Loucy (cell line): ENCODE data around the gene THADA.

Experiments used
- H2AFZ ChIP-seq: fragments of 200-600 bp; sonication (generic); 2 replicates; pipeline ENCODE4 v1.6.0; 2016; ENCODE audit warnings: antibody characterized with exemption, mild to moderate bottlenecking, low read length, moderate library complexity
- H3F3A ChIP-seq: fragments of 200-600 bp; 2 replicates; pipeline ENCODE4 v1.6.0; 2016; ENCODE audit warnings: antibody characterized with exemption, low read depth, mild to moderate bottlenecking
- H3K27me3 ChIP-seq: fragments of 200-600 bp; sonication (generic); 2 replicates; pipeline ENCODE4 v1.6.1; 2014; ENCODE audit warnings: low read length, mild to moderate bottlenecking; ENCODE audit not compliant: insufficient read depth, poor library complexity, severe bottlenecking
- H3K36me3 ChIP-seq: fragments of 200-600 bp; sonication (generic); 2 replicates; pipeline ENCODE4 v1.6.1; 2016; ENCODE audit warnings: low read length; ENCODE audit not compliant: insufficient read depth
- H3K4me1 ChIP-seq: fragments of 200-600 bp; sonication (generic); 2 replicates; pipeline ENCODE4 v1.5.1; 2014; ENCODE audit warnings: low read length, mild to moderate bottlenecking; ENCODE audit not compliant: insufficient read depth, poor library complexity, severe bottlenecking
- H3K4me2 ChIP-seq: fragments of 200-600 bp; sonication (generic); 2 replicates; pipeline ENCODE4 v1.6.0; 2014; ENCODE audit warnings: antibody characterized with exemption, low read length, low read depth, mild to moderate bottlenecking; ENCODE audit not compliant: poor library complexity, severe bottlenecking
- H3K4me3 ChIP-seq: fragments of 200-600 bp; sonication (generic); 2 replicates; pipeline ENCODE4 v1.5.1; 2014; ENCODE audit warnings: low read length, mild to moderate bottlenecking, mixed read lengths; ENCODE audit not compliant: poor library complexity, severe bottlenecking
- H3K79me2 ChIP-seq: fragments of 200-600 bp; sonication (generic); 2 replicates; pipeline ENCODE4 v1.6.1; 2014; ENCODE audit warnings: low read length; ENCODE audit not compliant: insufficient read depth
- H3K9ac ChIP-seq: fragments of 200-600 bp; sonication (generic); 2 replicates; pipeline ENCODE4 v1.6.0; 2014; ENCODE audit warnings: mild to moderate bottlenecking, low read depth, low read length, moderate library complexity; ENCODE audit not compliant: poor library complexity, severe bottlenecking
- H3K9me2 ChIP-seq: fragments of 200-600 bp; sonication (generic); replicated peaks from 2 replicates; pipeline ENCODE4 v1.6.1; 2016; ENCODE audit warnings: low read depth, low read length, mixed read lengths
- H3K9me3 ChIP-seq: fragments of 200-600 bp; sonication (generic); 2 replicates; pipeline ENCODE4 v1.6.1; 2014; ENCODE audit warnings: mild to moderate bottlenecking, antibody characterized with exemption, low read length, low read depth; ENCODE audit not compliant: insufficient read depth
- H4K20me1 ChIP-seq: fragments of 200-600 bp; sonication (generic); 2 replicates; pipeline ENCODE4 v1.6.0; 2014; ENCODE audit warnings: antibody characterized with exemption, low read length, mild to moderate bottlenecking; ENCODE audit not compliant: insufficient read depth, poor library complexity, severe bottlenecking
- CTCF ChIP-seq: fragments of 200-600 bp; sonication (generic); conservative IDR thresholded peaks from 2 replicates; pipeline ENCODE4 v1.5.1; 2014; ENCODE audit warnings: mild to moderate bottlenecking, antibody characterized with exemption, low read length
- EZH2phosphoT487 ChIP-seq: fragments of 200-600 bp; IDR thresholded peaks from 2 replicates; pipeline ENCODE4 v1.6.1; 2018; ENCODE audit warnings: antibody characterized with exemption, mild to moderate bottlenecking, moderate library complexity, borderline replicate concordance

Gene THADA

GRCh38 chr2:43202289-43202688, 393.5 kb downstream of the THADA start:
- H2AFZ ChIP-seq, result no peak overlapping the region
- H3K9ac ChIP-seq, result peak overlapping the region; percentile 70
- no peak overlapping the region for H3K4me3 ChIP-seq
- H4K20me1 ChIP-seq, result no peaks in the 10 kb centered on the region
- H3K27me3 ChIP-seq, result no peaks in the 10 kb centered on the region
- H3K36me3 ChIP-seq, result no peaks in the 10 kb centered on the region
- H3K4me2 ChIP-seq, result no peak overlapping the region
- H3K9me3 ChIP-seq, result no peaks in the 10 kb centered on the region
- H3K79me2 ChIP-seq, result no peaks in the 10 kb centered on the region
- H3F3A ChIP-seq, result no peaks in the 10 kb centered on the region
- no peak for TF ChIP-seq EZH2phosphoT487
- no peak for TF ChIP-seq CTCF
- H3K4me1 ChIP-seq, result peaks cover 49% of the 10 kb centered on the region
- no peaks in the 10 kb centered on the region for H3K9me2 ChIP-seq

- Histone ChIP-seq H3K4me3 (peak overlapping the region; percentile 19), H3K9ac (peak overlapping the region; percentile 70), H4K20me1 (no peaks in the 10 kb centered on the region), H3K4me1 (peaks cover 57% of the 10 kb centered on the region), H3K36me3 (no peaks in the 10 kb centered on the region), H3K4me2 (peak overlapping the region; percentile 61), H3K9me2 (no peaks in the 10 kb centered on the region), H3F3A (no peaks in the 10 kb centered on the region), H2AFZ (peak overlapping the region; percentile 22; the same call in 1 of the 2 replicates), H3K27me3 (no peaks in the 10 kb centered on the region), H3K9me3 (no peaks in the 10 kb centered on the region), H3K79me2 (no peaks in the 10 kb centered on the region)
- no peak for TF ChIP-seq EZH2phosphoT487
- TF ChIP-seq CTCF, result no peak
These were observed 394.3 kb downstream of the THADA start for GRCh38 chr2:43201497-43201896.

GRCh38 chr2:43201016-43201415, 394.8 kb downstream of the THADA start:
- no peaks in the 10 kb centered on the region for H3K79me2 ChIP-seq
- H3F3A ChIP-seq, result no peaks in the 10 kb centered on the region
- no peaks in the 10 kb centered on the region for H3K9me2 ChIP-seq
- peaks cover 59% of the 10 kb centered on the region for H3K4me1 ChIP-seq
- no peak overlapping the region for H2AFZ ChIP-seq
- no peaks in the 10 kb centered on the region for H4K20me1 ChIP-seq
- H3K4me3 ChIP-seq, result peak overlapping the region; percentile 19
- no peaks in the 10 kb centered on the region for H3K36me3 ChIP-seq
- peak overlapping the region; percentile 61 for H3K4me2 ChIP-seq
- no peaks in the 10 kb centered on the region for H3K9me3 ChIP-seq
- H3K9ac ChIP-seq, result peak overlapping the region; percentile 70
- TF ChIP-seq EZH2phosphoT487 (no peak), CTCF (no peak)
- no peaks in the 10 kb centered on the region for H3K27me3 ChIP-seq
